GM18907 (cell line): ENCODE data around the gene ZBTB39.
A peak's percentile ranks its signal among the peaks of the same experiment; 100 is the strongest.
"Not testable (repeated sequence)": the region's sequence is repeated elsewhere in the genome, so short reads cannot be mapped to it uniquely, and the experiment has no call there.

Experiments used
- ATAC-seq: cut with Tn5 transposase; IDR thresholded peaks from one replicate; pipeline ENCODE4 v1.9.1; 2021; ENCODE audit warnings: mild to moderate bottlenecking, moderate library complexity; ENCODE audit not compliant: unreplicated experiment

The ZBTB39 gene, protein sequence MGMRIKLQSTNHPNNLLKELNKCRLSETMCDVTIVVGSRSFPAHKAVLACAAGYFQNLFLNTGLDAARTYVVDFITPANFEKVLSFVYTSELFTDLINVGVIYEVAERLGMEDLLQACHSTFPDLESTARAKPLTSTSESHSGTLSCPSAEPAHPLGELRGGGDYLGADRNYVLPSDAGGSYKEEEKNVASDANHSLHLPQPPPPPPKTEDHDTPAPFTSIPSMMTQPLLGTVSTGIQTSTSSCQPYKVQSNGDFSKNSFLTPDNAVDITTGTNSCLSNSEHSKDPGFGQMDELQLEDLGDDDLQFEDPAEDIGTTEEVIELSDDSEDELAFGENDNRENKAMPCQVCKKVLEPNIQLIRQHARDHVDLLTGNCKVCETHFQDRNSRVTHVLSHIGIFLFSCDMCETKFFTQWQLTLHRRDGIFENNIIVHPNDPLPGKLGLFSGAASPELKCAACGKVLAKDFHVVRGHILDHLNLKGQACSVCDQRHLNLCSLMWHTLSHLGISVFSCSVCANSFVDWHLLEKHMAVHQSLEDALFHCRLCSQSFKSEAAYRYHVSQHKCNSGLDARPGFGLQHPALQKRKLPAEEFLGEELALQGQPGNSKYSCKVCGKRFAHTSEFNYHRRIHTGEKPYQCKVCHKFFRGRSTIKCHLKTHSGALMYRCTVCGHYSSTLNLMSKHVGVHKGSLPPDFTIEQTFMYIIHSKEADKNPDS

DNA sequence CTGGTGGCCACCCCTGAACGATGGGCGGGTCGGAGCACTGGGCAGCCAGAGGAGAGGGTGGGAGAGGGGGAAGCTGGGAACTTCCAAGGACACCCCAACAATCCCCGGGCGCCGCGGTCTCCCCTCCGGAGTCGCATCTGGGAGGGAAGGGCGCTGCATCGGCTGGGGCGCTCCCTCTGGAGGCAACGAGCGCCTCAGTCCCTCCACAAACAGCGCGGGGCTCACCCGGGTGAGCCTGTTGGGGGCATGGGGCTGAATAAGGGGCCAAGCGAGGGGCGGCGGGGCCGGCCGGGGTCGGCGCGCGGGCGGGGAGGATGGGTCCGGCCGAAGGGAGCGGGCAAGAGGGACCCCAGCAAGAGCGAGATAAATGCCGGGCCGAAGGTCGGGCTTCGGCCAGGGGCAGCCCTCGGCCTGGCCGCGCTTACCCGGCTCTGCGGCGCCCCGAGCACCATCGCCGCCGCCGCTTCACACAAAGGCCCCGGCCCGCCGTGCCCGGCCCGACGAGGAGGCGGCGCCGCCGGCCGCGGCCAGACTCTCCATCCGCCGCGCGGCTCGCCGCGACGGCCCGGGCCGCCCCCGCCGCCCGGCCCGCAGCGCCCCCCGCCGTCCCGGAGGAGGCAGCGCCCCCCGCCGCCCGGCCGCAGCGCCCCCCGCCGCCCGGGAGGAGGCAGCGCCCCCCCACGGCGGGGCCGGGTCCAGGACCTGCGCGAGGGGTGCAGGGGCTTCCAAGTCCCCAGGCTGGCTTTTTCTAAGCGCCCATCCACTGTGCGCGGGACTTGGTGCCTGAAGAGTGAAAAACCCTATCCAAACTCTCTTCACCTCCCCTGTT, at the start of gene ZBTB39:
Gene ZBTB39 (minus strand): TSS at position 567 of the 829 bp plus-strand sequence. CDS start 1,629 bp downstream, outside the sequence.
- peak; percentile 67 for ATAC-seq

DNA sequence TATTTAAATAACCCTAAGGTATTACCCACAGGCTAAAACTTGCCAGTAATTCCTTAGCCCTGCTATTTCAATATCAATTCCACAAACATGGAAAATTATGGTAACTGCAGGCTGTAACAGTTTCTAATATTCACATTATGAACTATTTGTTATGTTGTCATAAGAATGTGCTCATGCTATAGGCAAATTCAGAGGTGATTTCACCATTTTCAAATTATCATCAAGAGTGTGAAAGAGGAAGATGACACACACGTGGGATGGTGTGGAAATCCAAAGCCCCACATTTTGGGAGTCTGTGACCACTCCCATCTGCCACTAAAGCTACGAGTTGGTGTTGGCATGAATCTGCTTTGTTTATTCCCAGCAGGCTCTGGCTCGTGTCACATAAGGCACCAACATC, 49.5 kb upstream of the ZBTB39 start:
- no peak for ATAC-seq

DNA sequence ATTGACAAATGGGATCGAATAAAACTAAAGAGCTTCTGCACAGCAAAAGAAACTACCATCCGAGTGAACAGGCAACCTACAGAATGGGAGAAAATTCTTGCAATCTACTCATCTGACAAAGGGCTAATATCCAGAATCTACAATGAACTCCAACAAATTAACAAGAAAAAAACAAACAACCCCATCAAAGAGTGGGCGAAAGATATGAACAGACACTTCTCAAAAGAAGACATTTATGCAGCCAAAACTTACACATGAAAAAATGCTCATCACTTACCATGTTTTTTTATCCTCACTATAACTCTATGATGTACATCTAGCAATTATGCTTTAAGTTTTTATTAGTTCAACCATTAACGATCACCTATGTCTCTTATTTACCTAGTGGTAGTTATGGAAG, 47.6 kb upstream of the ZBTB39 start:
- not testable (repeated sequence) for ATAC-seq

DNA sequence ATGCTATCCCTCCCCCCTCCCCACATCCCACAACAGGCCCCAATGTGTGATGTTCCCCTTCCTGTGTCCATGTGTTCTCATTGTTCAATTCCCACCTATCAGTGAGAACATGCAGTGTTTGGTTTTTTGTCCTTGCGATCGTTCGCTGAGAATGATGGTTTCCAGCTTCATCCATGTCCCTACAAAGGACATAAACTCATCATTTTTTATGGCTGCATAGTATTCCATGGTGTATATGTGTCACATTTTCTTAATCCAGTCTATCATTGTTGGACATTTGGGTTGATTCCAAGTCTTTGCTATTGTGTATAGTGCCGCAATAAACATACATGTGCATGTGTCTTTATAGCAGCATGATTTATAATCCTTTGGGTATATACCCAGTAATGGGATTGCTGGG, 46.8 kb upstream of the ZBTB39 start:
- not testable (repeated sequence) for ATAC-seq

DNA sequence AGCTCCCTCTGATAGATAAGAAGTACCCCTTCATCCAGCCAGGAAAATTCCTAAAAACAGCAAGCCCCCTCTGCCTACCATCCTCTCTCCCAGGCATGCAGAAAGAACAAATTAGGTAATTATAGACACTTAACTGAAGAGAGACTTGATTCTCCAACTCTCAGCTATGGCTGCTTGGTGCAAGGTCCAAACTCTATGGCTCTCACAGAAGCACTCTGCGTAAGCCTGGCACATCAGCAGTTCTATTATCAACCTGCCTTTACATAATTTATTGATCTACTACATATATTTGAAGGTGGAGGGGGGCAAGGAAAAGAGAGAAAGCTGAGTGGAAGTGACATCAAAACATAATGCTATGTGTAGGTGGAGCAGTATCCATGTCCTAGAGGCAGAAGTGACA, 44.7 kb upstream of the ZBTB39 start:
- ATAC-seq: no peak

DNA sequence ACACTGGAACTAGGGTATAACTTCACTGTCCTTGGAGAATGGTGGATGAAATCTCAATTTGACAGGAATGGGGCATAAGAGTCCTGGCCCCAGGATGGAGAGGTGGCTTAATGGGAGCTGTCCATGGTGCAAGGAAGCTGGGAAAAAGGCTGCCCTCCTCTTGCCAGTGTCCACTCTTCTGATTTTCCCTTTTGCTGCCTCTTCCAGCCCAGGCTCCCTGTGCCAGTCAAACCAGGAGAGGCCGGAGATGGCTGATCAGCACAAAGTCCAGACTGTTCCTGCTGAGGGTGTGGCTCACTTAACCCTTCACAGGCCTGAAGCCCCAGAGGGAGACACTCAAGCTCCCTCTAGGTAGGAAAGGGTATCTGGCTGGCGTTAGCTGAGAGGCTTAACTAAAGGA, 43.5 kb upstream of the ZBTB39 start, which contains the start of gene MYO1A:
Gene MYO1A (minus strand): TSS at position 240 of the 400 bp plus-strand sequence. CDS start 1,806 bp downstream, outside the sequence.
- no peak for ATAC-seq

DNA sequence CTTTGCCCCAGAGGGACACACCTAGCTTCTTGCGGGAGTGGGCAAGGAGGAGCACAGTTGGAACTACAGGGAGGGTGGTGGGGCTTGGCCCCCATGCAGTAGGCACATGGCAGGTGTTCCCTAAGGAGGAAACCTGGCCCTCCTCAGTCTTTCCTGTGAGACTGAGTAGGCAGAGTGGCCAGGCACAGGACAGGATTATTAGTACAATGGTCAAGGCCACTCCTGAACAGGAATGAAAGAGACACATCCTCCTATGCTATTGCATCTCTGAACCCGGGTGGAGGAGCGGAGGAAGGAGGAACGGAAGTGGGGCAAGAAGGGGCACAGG, 42.7 kb upstream of the ZBTB39 start:
- no peak for ATAC-seq

DNA sequence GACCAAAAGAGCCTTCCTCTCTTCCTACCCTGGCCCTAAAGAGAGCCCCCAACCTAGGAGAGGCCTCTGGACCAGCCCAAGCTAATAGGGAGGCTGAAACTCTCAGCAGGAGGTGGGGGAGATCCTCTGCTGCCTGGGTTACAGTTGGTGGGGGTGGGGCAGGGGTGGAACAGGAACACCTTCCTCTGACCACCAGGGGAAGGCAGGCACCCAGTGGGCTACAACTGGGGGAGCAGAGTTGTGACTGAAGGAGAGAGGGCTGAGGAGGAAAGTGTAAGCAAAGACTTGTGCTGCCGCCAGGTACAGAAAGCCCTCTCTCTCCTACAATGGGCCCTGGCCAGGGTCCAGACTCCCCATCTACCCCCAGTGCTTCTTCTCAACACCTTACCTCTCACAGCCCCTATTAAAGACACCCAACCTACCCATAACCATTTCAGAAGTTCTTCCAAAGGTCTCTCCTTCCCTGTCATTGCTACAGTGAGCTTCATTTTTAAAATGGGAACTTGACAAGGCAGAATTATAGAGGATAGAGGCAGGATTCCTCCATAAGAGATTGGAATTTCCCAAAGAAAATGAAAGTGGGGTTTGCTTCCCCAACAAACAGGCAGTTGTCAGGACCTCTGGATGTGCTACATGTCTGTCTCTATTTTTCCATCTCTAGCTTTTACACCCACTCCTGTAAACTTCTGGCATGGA, 42.2 kb upstream of the ZBTB39 start:
- ATAC-seq: no peak

DNA sequence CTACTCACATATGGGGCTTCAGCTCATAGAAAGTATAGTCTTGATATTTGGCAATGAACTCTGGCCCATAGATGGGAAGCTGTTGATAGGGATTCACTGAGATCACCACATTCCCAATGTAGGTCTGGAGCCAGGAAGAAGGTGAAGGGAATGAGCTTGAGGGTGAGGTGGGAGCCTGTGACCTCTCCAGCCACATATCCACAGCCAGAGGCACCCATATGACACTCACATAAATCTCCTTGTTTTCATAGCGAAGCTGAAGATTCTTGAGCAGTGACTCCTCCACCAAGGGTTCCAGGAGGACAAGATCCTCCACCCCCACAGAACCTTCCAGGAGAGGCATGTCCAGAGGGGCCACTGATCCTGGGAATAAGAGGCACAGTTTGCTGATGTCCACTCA, 41.6 kb upstream of the ZBTB39 start:
- no peak for ATAC-seq

DNA sequence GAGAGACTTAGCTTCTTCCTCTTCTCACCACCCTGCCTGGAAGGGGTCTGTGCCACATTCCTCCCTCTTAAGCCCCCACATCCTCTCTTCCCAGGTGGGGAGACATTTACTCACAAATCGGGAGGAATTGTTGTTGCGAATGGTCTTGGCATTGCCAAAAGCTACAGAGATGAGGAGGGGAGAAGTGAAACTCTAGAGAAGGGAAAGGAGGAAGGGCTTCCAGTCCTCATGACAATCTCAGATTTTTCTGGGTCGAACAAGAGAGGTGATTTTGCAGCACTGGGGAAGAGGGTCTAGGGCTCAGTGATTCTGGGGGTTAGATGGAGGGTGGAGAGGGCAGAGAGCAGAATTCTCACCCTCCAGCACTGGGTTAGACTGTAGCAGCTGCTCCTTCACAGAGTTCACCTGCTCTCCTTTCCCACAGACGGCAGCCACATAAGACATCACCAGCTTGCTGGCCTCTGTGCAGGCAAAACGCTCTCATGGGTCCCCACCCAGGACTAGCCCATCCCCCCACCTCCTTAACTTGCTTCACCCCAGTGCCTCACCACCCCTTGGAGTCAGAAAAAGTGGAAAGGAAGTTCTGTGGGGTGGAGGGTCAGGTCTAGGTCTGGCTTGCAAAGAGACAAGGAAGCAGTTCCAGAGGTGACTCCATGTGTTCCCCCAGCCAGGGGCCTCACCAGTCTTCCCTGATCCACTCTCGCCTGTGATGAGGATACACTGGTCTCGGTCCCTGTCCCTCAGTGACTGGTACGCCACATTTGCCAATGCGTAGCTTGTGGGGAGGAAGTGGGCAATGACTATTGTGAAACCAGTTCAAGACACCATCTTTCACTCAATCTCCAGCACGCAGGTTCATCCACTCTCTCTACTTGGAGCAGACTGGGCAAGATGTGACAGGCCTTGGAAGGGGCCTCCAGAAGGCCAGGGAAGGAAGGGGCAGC, 40.9 kb upstream of the ZBTB39 start:
- ATAC-seq: no peak

DNA sequence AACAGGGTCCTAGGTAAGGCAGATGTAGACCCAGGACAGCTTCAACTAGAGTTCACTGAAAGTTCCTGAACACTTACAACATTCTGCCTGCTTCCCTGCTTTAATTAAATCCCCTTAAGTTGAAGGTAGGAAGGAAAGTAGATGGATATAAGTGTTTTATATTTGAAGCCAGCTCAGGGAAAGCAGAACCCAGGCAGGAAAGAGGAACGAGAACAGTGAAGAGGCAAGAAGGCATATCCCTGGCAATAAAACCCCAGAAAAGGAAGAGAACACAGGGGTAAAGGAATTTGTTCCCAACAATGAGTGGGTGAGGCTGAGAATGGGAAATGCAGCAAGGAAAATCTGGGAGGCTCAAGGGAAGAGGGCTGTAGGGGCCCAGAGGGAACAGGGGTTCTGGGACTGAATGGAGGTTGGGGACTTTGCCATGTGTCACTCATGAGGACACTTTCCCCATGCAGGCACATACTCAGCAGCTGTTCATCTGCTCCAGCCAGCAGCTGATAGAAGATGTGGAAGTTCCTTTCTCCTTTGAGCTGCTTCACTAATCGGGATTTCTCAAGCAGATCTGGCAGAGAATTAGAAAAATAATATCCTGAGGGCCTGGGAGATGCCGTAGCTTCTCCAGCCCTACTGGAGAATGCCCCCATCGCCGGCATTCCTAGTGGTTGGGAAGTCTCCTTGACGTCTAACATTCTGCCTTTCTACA, 39.9 kb upstream of the ZBTB39 start:
- ATAC-seq: no peak

DNA sequence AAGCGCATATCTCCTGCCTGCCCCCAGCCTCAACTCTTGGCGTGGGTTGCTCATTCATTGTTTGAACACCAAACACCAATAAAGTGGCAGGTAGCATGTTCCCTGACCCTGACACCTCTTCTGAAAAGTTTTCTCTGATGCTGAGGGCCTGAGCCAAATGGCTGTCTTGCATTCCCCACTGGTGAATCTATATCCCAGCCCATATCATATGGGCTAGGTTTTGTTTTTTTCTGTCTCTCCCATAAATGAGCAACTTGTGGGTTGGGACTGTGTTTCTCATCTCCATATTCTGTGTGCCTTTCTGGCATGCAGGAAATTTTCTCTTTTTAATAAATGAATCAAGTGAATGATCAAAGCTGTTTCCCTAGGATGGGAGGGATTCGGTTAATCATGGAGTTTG, 38.5 kb upstream of the ZBTB39 start:
- no peak for ATAC-seq

DNA sequence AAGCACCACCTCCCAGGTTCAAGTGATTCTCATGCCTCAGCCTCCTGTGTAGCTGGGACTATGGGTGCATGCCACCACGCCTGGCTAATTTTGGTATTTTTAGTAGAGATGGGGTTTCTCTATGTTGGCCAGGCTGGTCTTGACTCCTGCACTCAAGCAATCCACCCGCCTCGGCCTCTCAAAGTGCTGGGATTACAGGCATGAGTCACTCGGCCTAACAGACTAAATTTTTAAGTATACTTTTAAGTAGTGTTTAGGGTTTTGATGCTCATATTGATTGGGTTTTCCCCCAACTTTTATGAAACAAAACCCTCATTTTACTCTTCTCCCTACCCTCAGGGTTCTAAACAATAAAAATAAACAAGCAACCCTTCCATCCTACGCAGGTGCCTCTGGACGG, 38.1 kb upstream of the ZBTB39 start:
- ATAC-seq: no peak

DNA sequence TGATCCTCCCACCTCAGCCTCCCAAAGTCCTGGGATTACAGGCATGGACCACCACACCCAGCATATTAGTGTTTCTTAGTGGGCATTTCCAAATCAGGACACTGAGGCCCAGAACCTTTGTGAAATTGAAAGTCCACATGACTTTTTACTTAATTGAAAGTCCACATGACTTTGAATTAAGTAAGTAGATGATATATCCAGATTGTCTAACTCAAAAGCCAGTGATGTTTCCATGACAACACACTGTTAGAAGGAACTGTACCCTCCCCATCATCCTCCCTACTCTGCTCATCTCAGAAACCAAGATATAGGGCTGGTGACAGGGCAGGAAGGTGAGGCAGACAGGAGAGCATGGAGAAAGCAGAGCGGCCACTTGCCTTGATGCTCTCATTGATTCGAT, 36.3 kb upstream of the ZBTB39 start:
- no peak for ATAC-seq

DNA sequence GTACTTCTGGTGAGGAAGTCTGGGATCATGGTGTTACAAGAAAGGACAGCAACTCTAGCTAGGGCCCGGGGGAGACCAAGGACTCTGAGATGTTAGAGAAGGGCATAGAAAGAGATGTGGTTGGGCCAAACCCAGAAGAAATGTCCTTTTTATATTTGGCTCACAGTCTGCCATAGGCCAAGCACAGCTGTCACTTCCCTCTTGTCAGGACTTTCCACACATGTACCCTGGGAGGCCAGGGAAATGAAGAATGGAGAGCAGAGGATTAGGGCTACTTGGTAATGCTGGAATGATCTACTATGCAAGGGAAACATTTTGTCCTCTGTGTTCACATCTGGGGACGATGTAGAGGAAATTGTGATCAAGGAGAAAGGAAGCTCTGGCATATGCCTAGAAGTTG, 34.4 kb upstream of the ZBTB39 start:
- ATAC-seq: no peak

DNA sequence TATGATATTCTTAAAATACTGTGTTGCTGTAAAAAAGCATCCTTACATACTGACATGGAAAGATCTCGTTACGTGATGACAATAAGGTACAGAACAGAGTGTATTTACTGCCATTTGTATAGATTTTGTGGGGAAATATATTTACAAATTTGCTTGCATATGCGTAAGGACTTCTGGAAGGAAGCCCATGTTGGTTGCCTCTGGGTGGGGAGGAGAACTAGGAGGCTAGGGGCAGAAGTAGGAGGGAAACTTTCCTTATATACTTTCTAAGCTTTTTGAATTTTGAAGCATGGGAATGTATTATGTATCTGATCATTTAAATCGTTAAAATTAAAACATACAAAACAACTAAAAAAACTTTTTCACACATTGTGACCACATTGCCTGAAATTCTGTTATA, 33.9 kb upstream of the ZBTB39 start:
- no peak for ATAC-seq

DNA sequence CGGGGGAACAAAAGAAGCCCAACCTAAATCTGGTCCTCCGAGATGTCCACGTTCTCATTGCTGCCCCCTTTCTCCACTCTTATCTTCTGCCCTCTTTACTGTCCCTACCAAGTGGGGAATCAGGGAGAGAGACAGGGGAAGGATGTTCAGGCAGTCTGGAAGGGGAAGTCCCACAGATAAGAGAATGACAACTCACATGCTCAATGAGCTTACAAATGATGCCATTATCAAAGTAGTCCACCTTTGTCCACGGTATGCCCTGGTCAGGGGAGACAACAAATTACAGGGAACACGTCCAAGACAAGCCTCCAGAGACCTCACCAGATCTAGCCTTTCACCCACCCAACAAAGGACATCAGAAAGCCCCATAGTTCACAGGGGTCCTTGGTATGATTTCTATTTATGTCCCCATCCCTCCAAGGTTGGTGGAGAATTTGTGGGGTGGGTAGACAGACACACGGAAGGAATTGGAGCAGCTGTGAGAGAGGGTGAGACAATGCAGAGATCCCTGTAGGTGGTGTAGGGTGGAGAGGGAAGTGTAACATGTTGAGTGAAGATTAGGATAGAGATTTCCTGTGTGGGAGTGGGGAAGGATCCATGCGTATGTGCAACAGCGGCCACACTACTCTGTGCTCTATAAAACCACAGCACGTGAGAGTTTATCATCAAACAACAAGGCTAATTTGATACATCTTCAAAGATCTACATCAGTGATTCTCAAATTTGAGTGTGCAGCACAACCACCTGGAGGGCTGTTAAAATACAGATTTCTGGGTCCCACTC, 32.9 kb upstream of the ZBTB39 start:
- ATAC-seq: no peak

DNA sequence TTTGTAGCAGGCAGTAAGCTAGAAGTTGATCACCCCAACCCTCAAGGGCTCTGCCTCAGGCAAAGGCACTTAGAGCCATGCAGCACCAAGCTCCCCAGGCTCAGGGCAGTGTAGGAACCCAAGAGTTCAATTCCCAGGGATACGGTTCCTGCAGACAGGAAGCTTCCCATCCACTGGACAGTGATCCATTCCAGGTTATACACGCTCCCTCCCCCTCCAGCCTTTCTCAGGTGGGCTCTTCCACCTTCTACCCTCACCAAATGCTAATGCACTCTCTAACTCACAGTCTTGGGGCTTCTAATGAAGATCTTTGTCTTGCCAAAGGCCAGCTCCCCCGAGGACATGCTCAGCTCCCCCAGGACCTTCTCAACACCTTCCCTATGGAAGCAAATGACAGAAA, 30.9 kb upstream of the ZBTB39 start:
- no peak for ATAC-seq
